ENCODE measurements around the gene FGF18. TPM values are rescaled to one million over a fixed set of nuclear protein-coding genes. Genes with fewer than 3 reads are reported as not detected.

FGF18 gene
- total RNA-seq, 1 experiment from 2014 or later = not detected

- no peak for DNase-seq (ENCODE audit: low read depth)
Measured at GRCh38 chr5:171441246-171441791, 21.9 kb downstream of the FGF18 start.

- no peak for DNase-seq (ENCODE audit: low read depth)
Measured at GRCh38 chr5:171442287-171443042, 23.0 kb downstream of the FGF18 start.

GRCh38 chr5:171444582-171444981, 25.1 kb downstream of the FGF18 start:
- no peak for DNase-seq (ENCODE audit: low read depth)

GRCh38 chr5:171445644-171446516, 26.4 kb downstream of the FGF18 start:
- no peak for DNase-seq (ENCODE audit: low read depth)

GRCh38 chr5:171447226-171447625, 27.8 kb downstream of the FGF18 start:
- DNase-seq (ENCODE audit: low read depth) = no peak

- no peak for DNase-seq (ENCODE audit: low read depth)
Measured at GRCh38 chr5:171449426-171449825, 30.0 kb downstream of the FGF18 start.

- no peak for DNase-seq (ENCODE audit: low read depth)
Measured at GRCh38 chr5:171450423-171451331, 31.2 kb downstream of the FGF18 start.

- DNase-seq (ENCODE audit: low read depth) = no peak
Measured at GRCh38 chr5:171451421-171451820, 32.0 kb downstream of the FGF18 start.

GRCh38 chr5:171453056-171453725, 33.7 kb downstream of the FGF18 start:
- no peak for DNase-seq (ENCODE audit: low read depth)

GRCh38 chr5:171453988-171454387, 34.5 kb downstream of the FGF18 start:
- DNase-seq (ENCODE audit: low read depth) = no peak

GRCh38 chr5:171454549-171454948, 35.1 kb downstream of the FGF18 start:
- DNase-seq (ENCODE audit: low read depth) = no peak

GRCh38 chr5:171455522-171455921, 36.1 kb downstream of the FGF18 start:
- no peak for DNase-seq (ENCODE audit: low read depth)

- no peak for DNase-seq (ENCODE audit: low read depth)
Measured at GRCh38 chr5:171457208-171457981, 37.9 kb downstream of the FGF18 start.

- DNase-seq (ENCODE audit: low read depth) = no peak
Measured at GRCh38 chr5:171459839-171460238, 40.4 kb downstream of the FGF18 start.

- DNase-seq (ENCODE audit: low read depth) = no peak
Measured at GRCh38 chr5:171462136-171462927, 42.9 kb downstream of the FGF18 start.

- DNase-seq (ENCODE audit: low read depth) = no peak
Measured at GRCh38 chr5:171462928-171463861, 43.7 kb downstream of the FGF18 start.

GRCh38 chr5:171463862-171464229, 44.4 kb downstream of the FGF18 start:
- DNase-seq (ENCODE audit: low read depth) = no peak

GRCh38 chr5:171464829-171465228, 45.4 kb downstream of the FGF18 start:
- no peak for DNase-seq (ENCODE audit: low read depth)

Data from RPMI7951 (cell line).